Astrocyte (in vitro differentiated cells and primary cell): ENCODE data around the gene NME7. TPM values are rescaled to one million over a fixed set of nuclear protein-coding genes. Genes with fewer than 3 reads are reported as not detected.

Experiments
- DNase-seq: peaks from one replicate; pipeline ENCODE4 v3.0.0-alpha.2; 2010; ENCODE audit warnings: low read depth
- FAIRE-seq: peaks from 2 replicates; lab custom pipeline; 2011; peaks lifted over from hg19 to GRCh38; lab: Jason Lieb, UNC
- H2AFZ ChIP-seq: 2 replicates; pipeline ENCODE4 v1.6.0; 2012; ENCODE audit warnings: low read depth, low read length, inconsistent platforms
- H3K27ac ChIP-seq: 2 replicates; pipeline ENCODE4 v1.5.1; 2011; ENCODE audit warnings: low read depth, low read length, inconsistent platforms
- H3K27me3 ChIP-seq: 2 replicates; pipeline ENCODE4 v1.6.0; 2011; ENCODE audit warnings: low read length, inconsistent platforms; ENCODE audit not compliant: insufficient read depth
- H3K36me3 ChIP-seq: 2 replicates; pipeline ENCODE4 v1.5.1; 2011; ENCODE audit warnings: low read length, inconsistent platforms; ENCODE audit not compliant: insufficient read depth
- H3K4me1 ChIP-seq: 2 replicates; pipeline ENCODE4 v1.5.1; 2011; ENCODE audit warnings: low read length, inconsistent platforms; ENCODE audit not compliant: insufficient read depth
- H3K4me2 ChIP-seq: 2 replicates; pipeline ENCODE4 v1.6.0; 2012; ENCODE audit warnings: low read length, inconsistent platforms
- H3K4me3 ChIP-seq: 2 replicates; pipeline ENCODE4 v1.5.1; 2011; ENCODE audit warnings: low read depth, mild to moderate bottlenecking, low read length, inconsistent platforms; ENCODE audit not compliant: insufficient read depth
- H3K79me2 ChIP-seq: 2 replicates; pipeline ENCODE4 v1.6.0; 2012; ENCODE audit warnings: mild to moderate bottlenecking, low read length, inconsistent platforms; ENCODE audit not compliant: insufficient read depth
- H3K9ac ChIP-seq: 2 replicates; pipeline ENCODE4 v1.6.0; 2012; ENCODE audit warnings: mild to moderate bottlenecking, low read length, inconsistent platforms
- H3K9me3 ChIP-seq: 2 replicates; pipeline ENCODE4 v1.5.1; 2012; ENCODE audit warnings: low read depth, mild to moderate bottlenecking, low read length, inconsistent platforms; ENCODE audit not compliant: insufficient read depth
- H4K20me1 ChIP-seq: 2 replicates; pipeline ENCODE4 v1.6.0; 2012; ENCODE audit warnings: low read length, inconsistent platforms; ENCODE audit not compliant: insufficient read depth
- H3K27ac Mint-ChIP-seq: one replicate; pipeline ENCODE4 v1.8.0; 2021; ENCODE audit warnings: mild to moderate bottlenecking, mixed read lengths; ENCODE audit not compliant: unreplicated experiment
- H3K27me3 Mint-ChIP-seq: one replicate; pipeline ENCODE4 v1.8.0; 2021; ENCODE audit warnings: low read depth, mixed read lengths; ENCODE audit not compliant: unreplicated experiment
- H3K36me3 Mint-ChIP-seq: one replicate; pipeline ENCODE4 v1.8.0; 2021; ENCODE audit warnings: low read depth, mixed read lengths; ENCODE audit not compliant: unreplicated experiment
- H3K4me1 Mint-ChIP-seq: one replicate; pipeline ENCODE4 v1.8.0; 2021; ENCODE audit warnings: low read depth, mixed read lengths; ENCODE audit not compliant: unreplicated experiment
- H3K4me3 Mint-ChIP-seq: one replicate; pipeline ENCODE4 v1.8.0; 2021; ENCODE audit warnings: mild to moderate bottlenecking, moderate library complexity, mixed read lengths; ENCODE audit not compliant: unreplicated experiment
- H3K9me3 Mint-ChIP-seq: one replicate; pipeline ENCODE4 v1.8.0; 2021; ENCODE audit warnings: mild to moderate bottlenecking, mixed read lengths; ENCODE audit not compliant: unreplicated experiment
- CTCF ChIP-seq: IDR thresholded peaks from 2 replicates; pipeline ENCODE4 v1.5.1; 2011; ENCODE audit warnings: low read depth, mild to moderate bottlenecking, inconsistent platforms, low read length, moderate library complexity; ENCODE audit not compliant: insufficient read depth
- EZH2 ChIP-seq: IDR thresholded peaks from 2 replicates; pipeline ENCODE4 v1.6.1; 2012; ENCODE audit warnings: mild to moderate bottlenecking, low read length, inconsistent platforms; ENCODE audit not compliant: insufficient read depth
- total RNA-seq: library from RNA; stranded (reverse); gene quantifications from 2 replicates; pipeline ENCODE4 v1.2.1, GENCODE V29; 2021

The NME7 gene
- total RNA-seq, 1 donor from 2014 or later = 21.2 TPM

GRCh38 chr1:169120066-169120465, 247.5 kb downstream of the NME7 start:
- no peak for FAIRE-seq
- TF ChIP-seq EZH2 (no peak), CTCF (no peak)
- Mint-ChIP-seq H3K27me3 (no peaks in the 10 kb centered on the region), H3K4me1 (peaks cover 48% of the 10 kb centered on the region), H3K27ac (peak overlapping the region; percentile 84), H3K4me3 (no peak overlapping the region), H3K9me3 (no peaks in the 10 kb centered on the region), H3K36me3 (peaks cover 29% of the 10 kb centered on the region)
- H3K27ac ChIP-seq = peak overlapping the region; percentile 67
- H4K20me1 ChIP-seq = no peaks in the 10 kb centered on the region
- H3K4me2 ChIP-seq = peak overlapping the region; percentile 43
- H3K27me3 ChIP-seq = no peaks in the 10 kb centered on the region
- peaks cover 28% of the 10 kb centered on the region for H3K4me1 ChIP-seq
- H2AFZ ChIP-seq = no peak overlapping the region
- peak overlapping the region; percentile 33 for H3K9ac ChIP-seq
- no peak for DNase-seq
- peaks cover 8% of the 10 kb centered on the region for H3K36me3 ChIP-seq
- H3K79me2 ChIP-seq = peaks cover 59% of the 10 kb centered on the region
- H3K9me3 ChIP-seq = no peaks in the 10 kb centered on the region
- no peak overlapping the region for H3K4me3 ChIP-seq

DNA sequence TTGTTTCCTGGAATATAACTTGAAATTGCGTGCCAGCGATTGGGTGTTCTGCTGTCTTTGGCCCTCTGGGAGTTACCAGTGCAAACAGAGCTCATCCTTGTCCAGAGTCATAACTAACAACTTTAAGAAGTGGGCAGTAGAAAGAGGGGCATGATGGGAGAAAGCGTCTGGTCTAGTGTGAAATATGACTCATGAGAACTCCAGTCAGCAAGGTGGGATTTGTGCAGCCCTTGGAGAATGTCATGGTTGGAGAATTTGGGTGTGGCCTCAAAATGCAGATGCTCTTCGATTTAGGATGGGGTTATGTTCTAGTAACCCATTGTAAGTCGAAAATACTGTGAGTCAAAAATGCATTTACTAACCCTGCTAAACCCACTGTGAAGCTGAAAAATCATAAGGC, 248.2 kb downstream of the NME7 start:
- Histone ChIP-seq H3K79me2 (peaks cover 58% of the 10 kb centered on the region), H3K4me3 (no peak overlapping the region), H3K4me1 (peaks cover 31% of the 10 kb centered on the region), H3K27ac (peak overlapping the region; percentile 67), H3K27me3 (no peaks in the 10 kb centered on the region), H3K36me3 (peaks cover 7% of the 10 kb centered on the region), H2AFZ (no peak overlapping the region), H3K9ac (peak overlapping the region; percentile 33), H3K9me3 (no peaks in the 10 kb centered on the region), H4K20me1 (no peaks in the 10 kb centered on the region), H3K4me2 (peak overlapping the region; percentile 43)
- H3K4me3 Mint-ChIP-seq = no peak overlapping the region
- peaks cover 4% of the 10 kb centered on the region for H3K9me3 Mint-ChIP-seq
- no peaks in the 10 kb centered on the region for H3K27me3 Mint-ChIP-seq
- TF ChIP-seq CTCF (no peak), EZH2 (no peak)
- FAIRE-seq (no peak), DNase-seq (peak; percentile 79)
- peak overlapping the region; percentile 84 for H3K27ac Mint-ChIP-seq
- H3K4me1 Mint-ChIP-seq = peaks cover 46% of the 10 kb centered on the region
- H3K36me3 Mint-ChIP-seq = peaks cover 23% of the 10 kb centered on the region

- no peak overlapping the region for H3K27ac Mint-ChIP-seq
- Histone ChIP-seq H3K27ac (no peak overlapping the region), H3K27me3 (no peaks in the 10 kb centered on the region), H3K4me3 (no peak overlapping the region), H3K9me3 (no peaks in the 10 kb centered on the region), H3K36me3 (peaks cover 11% of the 10 kb centered on the region), H2AFZ (no peak overlapping the region), H3K4me2 (no peak overlapping the region), H3K4me1 (peaks cover 43% of the 10 kb centered on the region), H3K79me2 (peaks cover 54% of the 10 kb centered on the region), H3K9ac (no peak overlapping the region), H4K20me1 (no peaks in the 10 kb centered on the region)
- peaks cover 28% of the 10 kb centered on the region for H3K36me3 Mint-ChIP-seq
- no peak overlapping the region for H3K4me3 Mint-ChIP-seq
- H3K9me3 Mint-ChIP-seq = peaks cover 4% of the 10 kb centered on the region
- H3K27me3 Mint-ChIP-seq = no peaks in the 10 kb centered on the region
- FAIRE-seq (no peak), DNase-seq (no peak)
- TF ChIP-seq CTCF (no peak), EZH2 (no peak)
- H3K4me1 Mint-ChIP-seq = peaks cover 52% of the 10 kb centered on the region
These were observed 249.4 kb downstream of the NME7 start for GRCh38 chr1:169118227-169118626.
